GM10847 (cell line): Measurements from ENCODE around the gene MSANTD4.

ENCODE experiments used
- POLR2A ChIP-seq: IDR thresholded peaks from 2 replicates; pipeline ENCODE4 v1.6.1; 2011; ENCODE audit not compliant: insufficient read length; ENCODE audit errors: extremely low read depth

The MSANTD4 gene

GRCh38 chr11:105960252-105961245, 61.5 kb downstream of the MSANTD4 start:
- TF ChIP-seq POLR2A: no peak
